ENCODE data around the gene SH3PXD2A. TPM values are rescaled to one million over a fixed set of nuclear protein-coding genes. Genes with fewer than 3 reads are reported as not detected.

SH3PXD2A gene
- total and polyA plus RNA-seq, 9 donors = 33.2 to 95.0 (median 73.9) TPM

- peak overlapping the region; percentile 29 for H3K27ac ChIP-seq (ENCODE audit: low read length)
Measured at GRCh38 chr10:103651783-103652476, 203.4 kb downstream of the SH3PXD2A start.

DNA sequence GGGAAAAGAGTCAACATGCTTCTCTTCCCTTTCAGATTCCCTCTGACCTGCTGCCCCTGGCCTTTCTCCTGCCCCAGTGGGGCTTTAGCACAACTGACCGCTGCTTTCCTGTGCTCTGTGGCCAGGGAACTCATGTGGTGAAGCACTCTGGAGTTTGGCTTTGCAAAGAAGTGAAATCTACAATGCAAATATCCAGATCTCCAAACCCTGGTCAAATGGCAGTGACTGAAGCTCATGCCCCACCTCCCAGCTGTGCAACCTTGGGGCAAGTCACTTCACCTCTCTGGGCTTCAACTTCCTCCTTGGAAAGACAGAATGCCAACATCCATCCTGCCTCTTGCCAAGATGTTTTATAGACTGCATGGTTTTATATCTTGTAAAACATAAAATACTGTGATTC lies 204.0 kb downstream of the SH3PXD2A start:
- peaks cover 72% of the 10 kb centered on the region for H3K4me1 ChIP-seq (ENCODE audit: control insufficient read depth, insufficient read depth, low read length)

More at GRCh38 chr10:103651783-103652476, 203.4 kb downstream of the SH3PXD2A start:
- Histone ChIP-seq H3K4me3 (ENCODE audit: low read length) (no peak overlapping the region), H3K9me3 (replicated peaks; ENCODE audit: control insufficient read depth, low read depth, low read length) (no peaks in the 10 kb centered on the region), H3K27me3 (ENCODE audit: control insufficient read depth, insufficient read depth, low read length) (no peaks in the 10 kb centered on the region), H3K36me3 (ENCODE audit: control insufficient read depth, insufficient read depth, low read length) (peaks cover 65% of the 10 kb centered on the region), H3K4me1 (ENCODE audit: control insufficient read depth, insufficient read depth, low read length) (peaks cover 66% of the 10 kb centered on the region)
- WGBS (ENCODE audit: insufficient coverage) = 27% methylated on average over 4 of the region's 10 CpGs
- peak; percentile 67 for DNase-seq

DNA sequence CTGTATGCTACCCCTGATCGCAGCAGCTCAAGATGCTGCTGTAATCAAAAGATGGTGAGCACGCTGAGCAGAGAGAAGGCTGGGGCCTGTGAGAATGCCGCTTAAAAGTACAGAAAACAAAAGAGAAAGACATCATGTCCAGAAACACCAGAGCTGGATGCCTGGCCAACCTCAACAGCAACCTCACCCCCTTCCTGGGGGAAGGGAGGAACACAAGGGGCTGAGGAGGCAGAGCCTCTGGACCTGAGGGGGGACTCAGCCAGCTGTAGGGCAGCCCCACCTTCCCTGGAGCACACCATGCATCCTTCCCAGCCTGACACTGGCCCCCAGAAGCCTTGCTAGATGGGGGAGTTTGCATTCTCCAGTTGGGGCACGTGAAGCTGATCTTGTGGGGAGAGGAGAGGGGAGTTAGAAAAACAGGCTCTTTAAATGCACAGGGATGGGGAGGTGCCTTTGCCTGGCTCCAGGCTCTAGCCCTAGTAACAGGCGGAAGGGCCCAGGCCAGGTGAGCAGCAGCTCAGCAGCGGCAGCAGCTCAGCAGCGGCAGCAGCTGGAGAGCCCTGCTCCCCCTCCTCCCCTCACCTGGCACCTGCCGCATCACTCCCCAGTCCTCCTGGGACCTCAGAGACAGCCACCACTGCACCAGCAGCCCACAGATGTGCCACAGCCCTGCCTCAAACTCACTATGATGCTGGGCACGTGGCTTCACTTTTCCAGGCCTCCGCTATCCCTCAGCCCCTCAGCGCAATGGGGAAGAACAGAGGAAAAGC lies 205.5 kb downstream of the SH3PXD2A start:
- Histone ChIP-seq H3K4me1 (ENCODE audit: control insufficient read depth, insufficient read depth, low read length) (peaks cover 86% of the 10 kb centered on the region), H3K27me3 (ENCODE audit: control insufficient read depth, insufficient read depth, low read length) (no peaks in the 10 kb centered on the region), H3K4me3 (ENCODE audit: low read length) (no peak overlapping the region), H3K9me3 (replicated peaks; ENCODE audit: control insufficient read depth, low read depth, low read length) (no peaks in the 10 kb centered on the region), H3K27ac (ENCODE audit: low read length) (no peak overlapping the region), H3K36me3 (ENCODE audit: control insufficient read depth, insufficient read depth, low read length) (peaks cover 69% of the 10 kb centered on the region)
- 52% methylated on average over 3 of the region's 11 CpGs for WGBS (ENCODE audit: insufficient coverage)
- no peak for DNase-seq

More for the DNA sequence above, 204.0 kb downstream of the SH3PXD2A start:
- no peak overlapping the region for H3K4me3 ChIP-seq (ENCODE audit: low read length)
- H3K9me3 ChIP-seq (replicated peaks; ENCODE audit: control insufficient read depth, low read depth, low read length) = no peaks in the 10 kb centered on the region
- H3K36me3 ChIP-seq (ENCODE audit: control insufficient read depth, insufficient read depth, low read length) = peaks cover 68% of the 10 kb centered on the region
- no CpG with 5 or more reads among the region's 1 CpG for WGBS (ENCODE audit: insufficient coverage)
- H3K27ac ChIP-seq (ENCODE audit: low read length) = no peak overlapping the region
- no peaks in the 10 kb centered on the region for H3K27me3 ChIP-seq (ENCODE audit: control insufficient read depth, insufficient read depth, low read length)
- DNase-seq = no peak

DNA sequence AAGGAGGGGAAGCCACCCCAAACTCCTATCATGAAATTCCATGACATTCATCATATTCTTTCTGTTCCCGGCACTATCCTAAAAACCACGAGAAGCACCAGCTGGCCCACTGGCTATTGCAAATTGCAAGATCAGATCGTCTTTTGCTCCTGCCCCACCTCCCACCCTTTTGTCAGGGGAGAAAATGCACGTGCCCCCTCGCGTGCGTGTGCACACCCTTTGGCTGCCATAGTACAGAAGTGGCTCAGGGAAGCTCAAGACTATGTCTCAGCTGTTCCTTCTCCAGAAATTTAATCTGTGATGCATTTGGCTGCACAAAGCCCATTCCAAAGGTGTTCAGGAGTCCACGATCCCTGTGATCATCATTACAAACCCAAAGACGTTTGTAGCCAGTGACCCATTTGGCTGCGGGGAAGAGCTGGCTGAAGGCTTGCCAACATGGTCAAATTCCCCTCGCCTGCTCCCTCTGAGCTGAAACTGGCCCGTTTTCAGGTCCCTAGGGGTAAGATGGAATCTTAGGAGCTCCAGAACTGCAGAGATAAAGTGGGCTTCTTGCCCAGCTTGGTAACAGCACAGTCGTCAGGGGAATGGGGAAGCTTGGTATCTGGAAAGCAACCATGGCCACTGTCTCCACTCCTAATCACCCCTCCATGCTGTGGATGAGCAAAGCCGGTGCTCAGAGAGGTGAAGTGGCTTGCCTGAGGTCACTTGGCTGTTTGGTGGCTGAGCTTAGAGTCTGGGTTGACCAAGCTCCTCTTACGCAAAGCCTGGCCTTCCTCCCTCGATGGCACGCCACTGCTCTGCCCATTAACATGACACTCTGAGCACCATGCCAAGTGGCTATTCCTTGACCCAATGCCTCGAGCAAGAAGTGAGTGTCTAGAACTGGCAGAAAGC lies 206.5 kb downstream of the SH3PXD2A start:
- 22% methylated on average over 14 of the region's 18 CpGs for WGBS (ENCODE audit: insufficient coverage)
- H3K4me1 ChIP-seq (ENCODE audit: control insufficient read depth, insufficient read depth, low read length) = peaks cover 92% of the 10 kb centered on the region

DNA sequence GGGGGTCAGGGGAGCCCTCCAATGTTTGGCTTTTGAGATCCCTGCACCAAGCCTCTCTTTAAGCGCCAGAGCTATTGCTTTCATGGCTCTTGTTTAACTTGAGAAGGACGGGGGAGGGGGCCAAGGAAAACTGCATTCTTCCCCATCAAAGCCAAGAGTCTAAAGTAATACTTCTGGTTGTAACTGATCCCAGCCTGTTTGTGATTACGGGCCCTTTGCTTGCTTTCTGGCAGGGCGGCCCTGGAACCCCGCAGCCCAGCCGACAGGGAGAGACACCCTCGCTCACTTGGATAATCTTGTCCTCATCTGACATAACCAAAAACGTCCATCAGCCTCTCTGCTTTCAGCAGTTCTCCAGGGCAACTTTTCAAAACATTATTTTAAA lies 207.1 kb downstream of the SH3PXD2A start:
- Histone ChIP-seq H3K27ac (ENCODE audit: low read length) (peak overlapping the region; percentile 57), H3K4me3 (ENCODE audit: low read length) (no peak overlapping the region), H3K27me3 (ENCODE audit: control insufficient read depth, insufficient read depth, low read length) (no peaks in the 10 kb centered on the region), H3K36me3 (ENCODE audit: control insufficient read depth, insufficient read depth, low read length) (peaks cover 66% of the 10 kb centered on the region), H3K4me1 (ENCODE audit: control insufficient read depth, insufficient read depth, low read length) (peaks cover 87% of the 10 kb centered on the region), H3K9me3 (replicated peaks; ENCODE audit: control insufficient read depth, low read depth, low read length) (no peaks in the 10 kb centered on the region)
- WGBS (ENCODE audit: insufficient coverage) = 31% methylated on average over 5 of the region's 8 CpGs
- DNase-seq = no peak

More for the DNA sequence above, 206.5 kb downstream of the SH3PXD2A start:
- peak; percentile 80 for DNase-seq
- no peak overlapping the region for H3K4me3 ChIP-seq (ENCODE audit: low read length)
- peak overlapping the region; percentile 57 for H3K27ac ChIP-seq (ENCODE audit: low read length)
- no peaks in the 10 kb centered on the region for H3K27me3 ChIP-seq (ENCODE audit: control insufficient read depth, insufficient read depth, low read length)
- H3K36me3 ChIP-seq (ENCODE audit: control insufficient read depth, insufficient read depth, low read length) = peaks cover 70% of the 10 kb centered on the region
- no peaks in the 10 kb centered on the region for H3K9me3 ChIP-seq (replicated peaks; ENCODE audit: control insufficient read depth, low read depth, low read length)

- Histone ChIP-seq H3K36me3 (ENCODE audit: control insufficient read depth, insufficient read depth, low read length) (peaks cover 63% of the 10 kb centered on the region), H3K4me1 (ENCODE audit: control insufficient read depth, insufficient read depth, low read length) (peaks cover 72% of the 10 kb centered on the region), H3K4me3 (ENCODE audit: low read length) (no peak overlapping the region), H3K9me3 (replicated peaks; ENCODE audit: control insufficient read depth, low read depth, low read length) (no peaks in the 10 kb centered on the region), H3K27me3 (ENCODE audit: control insufficient read depth, insufficient read depth, low read length) (no peaks in the 10 kb centered on the region), H3K27ac (ENCODE audit: low read length) (peak overlapping the region; percentile 66)
- 93% methylated on average over 2 of the region's 3 CpGs for WGBS (ENCODE audit: insufficient coverage)
- DNase-seq = no peak
Measured at GRCh38 chr10:103646304-103646703, 209.1 kb downstream of the SH3PXD2A start.

DNA sequence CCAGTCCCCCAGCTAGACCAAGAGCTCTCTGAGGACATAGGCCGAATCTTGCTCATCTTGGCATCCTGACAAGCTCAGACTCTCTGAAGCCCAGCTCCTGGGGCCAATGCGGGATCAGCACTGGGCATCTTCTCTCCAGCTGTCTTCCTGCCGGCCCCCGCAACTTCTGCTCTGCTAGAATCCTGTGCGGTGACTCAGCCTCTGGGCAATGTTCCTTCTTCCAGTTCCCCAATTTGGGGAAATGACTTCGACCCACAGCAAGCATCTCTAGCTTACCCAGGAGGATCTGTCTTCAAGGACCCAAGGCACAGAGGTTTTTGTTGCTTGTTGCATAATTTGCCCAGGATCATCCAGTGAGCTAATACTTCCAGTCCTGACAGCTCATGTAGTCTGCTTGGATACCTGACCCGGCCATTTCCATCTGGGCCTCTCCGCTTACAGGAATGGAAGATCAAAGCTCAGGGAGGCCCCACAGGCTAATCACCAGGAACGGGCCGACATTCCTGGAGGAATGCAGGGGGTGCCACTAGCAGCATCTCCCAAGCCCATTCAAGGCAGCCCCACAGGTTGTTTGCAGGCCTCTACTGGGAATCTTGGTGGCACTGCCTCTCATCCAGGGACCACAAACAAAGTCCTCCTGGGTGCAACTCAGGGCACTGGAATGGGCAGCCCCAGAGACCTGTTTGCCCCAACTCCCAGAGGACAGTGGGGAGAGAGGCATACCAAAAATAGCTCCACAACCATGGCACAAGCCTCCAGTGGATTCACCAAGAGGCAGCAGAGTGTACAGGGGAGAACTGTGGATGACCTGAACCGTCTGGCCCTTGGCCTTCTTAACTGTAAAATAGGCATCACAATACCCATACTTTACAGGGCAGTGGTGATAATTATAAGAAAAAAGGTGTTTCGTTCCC lies 210.0 kb downstream of the SH3PXD2A start:
- Histone ChIP-seq H3K4me3 (ENCODE audit: low read length) (no peak overlapping the region), H3K36me3 (ENCODE audit: control insufficient read depth, insufficient read depth, low read length) (peaks cover 58% of the 10 kb centered on the region), H3K4me1 (ENCODE audit: control insufficient read depth, insufficient read depth, low read length) (peaks cover 72% of the 10 kb centered on the region), H3K27me3 (ENCODE audit: control insufficient read depth, insufficient read depth, low read length) (no peaks in the 10 kb centered on the region), H3K27ac (ENCODE audit: low read length) (peak overlapping the region; percentile 66), H3K9me3 (replicated peaks; ENCODE audit: control insufficient read depth, low read depth, low read length) (no peaks in the 10 kb centered on the region)
- peak; percentile 76 for DNase-seq
- 19% methylated on average over 8 of the region's 12 CpGs for WGBS (ENCODE audit: insufficient coverage)

DNA sequence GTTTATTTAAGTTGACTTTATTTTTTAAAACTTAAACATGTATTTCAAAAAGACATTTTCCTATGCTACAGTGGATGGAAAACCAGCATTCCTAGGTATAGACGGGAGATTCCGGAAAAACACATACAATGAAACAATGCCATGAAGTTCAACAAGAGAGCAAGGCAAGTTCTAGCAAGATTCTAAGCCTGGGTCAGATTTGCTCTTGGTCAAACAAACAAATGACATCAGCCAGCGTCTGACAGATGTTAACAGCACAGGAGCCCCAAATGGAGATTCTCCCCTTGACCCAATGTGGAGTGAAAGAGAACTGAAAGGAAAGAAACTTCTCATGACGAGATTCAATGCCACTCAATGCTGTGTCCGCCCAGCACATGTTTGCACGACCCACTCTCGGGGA lies 212.0 kb downstream of the SH3PXD2A start:
- H3K4me3 ChIP-seq (ENCODE audit: low read length) = no peak overlapping the region
- H3K27ac ChIP-seq (ENCODE audit: low read length) = no peak overlapping the region
- H3K36me3 ChIP-seq (ENCODE audit: control insufficient read depth, insufficient read depth, low read length) = peaks cover 52% of the 10 kb centered on the region
- WGBS (ENCODE audit: insufficient coverage) = 84% methylated on average over 5 of the region's 7 CpGs
- DNase-seq = no peak
- peaks cover 62% of the 10 kb centered on the region for H3K4me1 ChIP-seq (ENCODE audit: control insufficient read depth, insufficient read depth, low read length)
- no peaks in the 10 kb centered on the region for H3K9me3 ChIP-seq (replicated peaks; ENCODE audit: control insufficient read depth, low read depth, low read length)
- no peaks in the 10 kb centered on the region for H3K27me3 ChIP-seq (ENCODE audit: control insufficient read depth, insufficient read depth, low read length)

DNA sequence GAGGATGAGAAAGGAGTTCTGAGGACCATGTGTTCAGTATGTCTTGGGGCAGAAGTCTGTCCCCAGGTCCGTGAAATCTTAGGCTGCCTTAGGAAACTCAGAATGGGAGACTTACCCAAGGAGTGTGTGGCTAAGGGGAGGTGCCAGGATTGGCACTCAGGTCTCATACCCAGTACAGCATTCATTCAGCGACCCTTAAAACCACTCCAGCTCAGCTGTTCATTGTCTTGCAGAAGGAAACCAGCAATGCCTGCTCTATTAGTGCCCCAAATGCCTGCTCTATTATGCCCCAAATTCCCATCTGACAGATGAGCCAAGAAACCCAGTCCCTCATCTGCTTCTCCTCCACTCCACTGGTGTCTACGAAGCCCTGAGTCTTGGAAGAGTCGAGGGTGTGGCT lies 214.1 kb downstream of the SH3PXD2A start:
- no CpG with 5 or more reads among the region's 4 CpGs for WGBS (ENCODE audit: insufficient coverage)
- no peak for DNase-seq
- peaks cover 40% of the 10 kb centered on the region for H3K36me3 ChIP-seq (ENCODE audit: control insufficient read depth, insufficient read depth, low read length)
- H3K27ac ChIP-seq (ENCODE audit: low read length) = no peak overlapping the region
- H3K4me3 ChIP-seq (ENCODE audit: low read length) = no peak overlapping the region
- H3K4me1 ChIP-seq (ENCODE audit: control insufficient read depth, insufficient read depth, low read length) = peaks cover 69% of the 10 kb centered on the region
- H3K9me3 ChIP-seq (replicated peaks; ENCODE audit: control insufficient read depth, low read depth, low read length) = no peaks in the 10 kb centered on the region
- no peaks in the 10 kb centered on the region for H3K27me3 ChIP-seq (ENCODE audit: control insufficient read depth, insufficient read depth, low read length)

Data from muscle of leg (tissue), 11 donors.